WTC11 (cell line): ENCODE measurements around the gene ZBTB32.

ENCODE experiments used
- CTCF ChIP-seq: fragments of 200-600 bp; IDR thresholded peaks from 2 replicates; pipeline ENCODE4 v1.8.0; 2022; ENCODE audit warnings: antibody characterized with exemption
- KAT7 ChIP-seq: sonication (generic); formaldehyde crosslinking; IDR thresholded peaks from 2 replicates; pipeline ENCODE4 v1.8.1; 2023; ENCODE audit warnings: missing genetic modification reagents, mild to moderate bottlenecking, borderline replicate concordance
- NR2C2 ChIP-seq: sonication (generic); formaldehyde crosslinking; IDR thresholded peaks from 2 replicates; pipeline ENCODE4 v1.8.0; 2022; ENCODE audit warnings: mild to moderate bottlenecking, missing genetic modification reagents

- TF ChIP-seq NR2C2 (CRISPR knock-in tag) (no peak), KAT7 (CRISPR knock-in tag) (no peak), CTCF (no peak)
Observed at GRCh38 chr19:35730326-35730725, 26.0 kb downstream of the ZBTB32 start.
